RPMI8226 (cell line): ENCODE measurements around the gene HOTAIR.

Source experiments
- DNase-seq: peaks from one replicate; pipeline ENCODE4 v3.0.0-alpha.2; 2015

Gene HOTAIR

DNA sequence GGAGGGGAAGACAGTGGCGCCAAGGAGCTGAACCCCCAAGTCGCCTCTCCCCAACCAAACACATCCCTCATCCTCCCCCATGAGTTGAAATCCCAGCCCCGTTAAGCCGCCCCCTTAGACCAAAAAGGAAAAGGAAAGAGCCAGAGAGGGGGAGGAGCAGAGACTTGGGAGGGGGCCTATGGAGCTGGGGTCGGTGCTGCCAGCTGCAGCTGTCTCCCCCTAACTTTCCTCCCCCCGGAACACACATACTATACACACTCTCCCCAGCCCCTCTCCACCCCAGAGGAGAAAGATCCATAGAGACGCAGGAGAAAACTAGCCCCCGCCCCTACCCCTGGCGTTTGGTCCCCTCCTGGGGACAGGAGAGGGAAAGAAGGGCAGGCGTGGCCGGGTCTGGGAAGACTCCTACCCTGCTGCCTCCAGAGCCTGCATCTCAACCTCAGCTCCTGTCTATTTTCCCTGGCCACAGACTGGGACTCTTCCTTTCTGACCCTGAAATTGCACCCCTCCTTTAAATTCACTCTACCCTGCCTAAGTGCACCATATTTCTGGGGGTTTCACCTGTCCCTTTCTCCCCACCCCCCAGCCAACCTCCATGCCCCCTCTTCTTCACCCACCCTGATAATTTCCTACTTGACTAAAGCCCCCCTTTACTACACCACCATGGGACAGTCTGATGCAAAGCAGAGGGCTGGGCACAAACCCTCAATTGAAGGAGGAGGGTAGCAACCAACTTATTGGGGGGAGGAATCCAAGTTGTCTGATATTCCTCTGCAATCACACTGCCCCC lies 23.6 kb upstream of the HOTAIR start:
- DNase-seq = no peak

GRCh38 chr12:53997204-53998109 lies 22.7 kb upstream of the HOTAIR start:
- DNase-seq = no peak

- no peak for DNase-seq
These were observed 21.8 kb upstream of the HOTAIR start for GRCh38 chr12:53996240-53997203.

GRCh38 chr12:53995378-53996239 lies 20.9 kb upstream of the HOTAIR start:
- DNase-seq = no peak

GRCh38 chr12:53995002-53995377 lies 20.2 kb upstream of the HOTAIR start:
- DNase-seq = no peak

DNA sequence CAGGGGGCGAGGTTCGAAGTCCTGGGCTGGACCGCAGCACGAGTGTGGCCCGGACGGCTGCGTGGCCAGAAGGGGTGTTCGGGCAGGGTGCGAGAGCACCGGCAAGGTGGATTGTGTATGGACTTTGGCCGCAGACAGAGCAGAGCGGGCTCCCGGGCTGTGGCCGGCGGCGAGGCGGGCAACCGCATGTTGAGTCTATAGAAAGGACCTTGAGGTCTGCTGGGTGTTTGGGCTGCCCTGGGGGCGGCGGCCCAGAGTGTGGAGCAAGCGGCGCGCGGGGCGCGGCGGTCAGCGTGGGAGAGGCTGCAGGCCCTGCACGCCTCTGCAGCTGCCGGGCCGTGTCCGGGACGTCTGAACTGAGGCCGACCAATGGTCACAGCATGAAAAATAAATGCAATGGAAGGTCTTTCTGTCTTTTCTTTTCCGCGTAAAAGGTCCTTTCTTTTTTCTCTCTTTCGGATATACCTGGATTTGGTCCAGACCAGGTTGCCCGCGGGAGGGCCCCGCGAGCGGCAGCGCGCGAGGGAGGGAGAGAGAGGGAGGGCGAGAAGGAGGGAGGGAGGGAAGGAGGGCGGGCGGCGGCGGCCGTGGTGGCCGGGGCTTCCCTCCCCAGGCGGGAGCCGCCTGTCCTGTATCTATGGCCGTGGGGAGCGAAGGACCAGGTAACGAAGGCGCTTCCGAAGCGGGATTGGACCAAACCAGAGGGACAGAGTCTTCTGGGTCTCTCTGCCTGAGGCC lies 19.7 kb upstream of the HOTAIR start:
- DNase-seq = no peak

DNA sequence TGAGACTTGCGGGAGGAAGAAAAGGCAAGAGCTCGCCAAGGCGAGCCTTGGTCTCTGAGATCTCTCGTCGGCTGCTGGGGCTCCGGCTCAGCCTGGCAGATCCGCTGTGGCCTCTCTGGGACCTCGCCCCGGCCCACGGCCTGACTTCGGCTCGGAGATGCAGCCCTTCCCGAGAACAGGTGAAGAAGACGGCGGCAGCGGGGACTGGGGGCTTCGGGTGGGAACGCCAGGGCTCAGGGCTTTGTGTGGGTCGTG lies 19.2 kb upstream of the HOTAIR start:
- no peak for DNase-seq

DNA sequence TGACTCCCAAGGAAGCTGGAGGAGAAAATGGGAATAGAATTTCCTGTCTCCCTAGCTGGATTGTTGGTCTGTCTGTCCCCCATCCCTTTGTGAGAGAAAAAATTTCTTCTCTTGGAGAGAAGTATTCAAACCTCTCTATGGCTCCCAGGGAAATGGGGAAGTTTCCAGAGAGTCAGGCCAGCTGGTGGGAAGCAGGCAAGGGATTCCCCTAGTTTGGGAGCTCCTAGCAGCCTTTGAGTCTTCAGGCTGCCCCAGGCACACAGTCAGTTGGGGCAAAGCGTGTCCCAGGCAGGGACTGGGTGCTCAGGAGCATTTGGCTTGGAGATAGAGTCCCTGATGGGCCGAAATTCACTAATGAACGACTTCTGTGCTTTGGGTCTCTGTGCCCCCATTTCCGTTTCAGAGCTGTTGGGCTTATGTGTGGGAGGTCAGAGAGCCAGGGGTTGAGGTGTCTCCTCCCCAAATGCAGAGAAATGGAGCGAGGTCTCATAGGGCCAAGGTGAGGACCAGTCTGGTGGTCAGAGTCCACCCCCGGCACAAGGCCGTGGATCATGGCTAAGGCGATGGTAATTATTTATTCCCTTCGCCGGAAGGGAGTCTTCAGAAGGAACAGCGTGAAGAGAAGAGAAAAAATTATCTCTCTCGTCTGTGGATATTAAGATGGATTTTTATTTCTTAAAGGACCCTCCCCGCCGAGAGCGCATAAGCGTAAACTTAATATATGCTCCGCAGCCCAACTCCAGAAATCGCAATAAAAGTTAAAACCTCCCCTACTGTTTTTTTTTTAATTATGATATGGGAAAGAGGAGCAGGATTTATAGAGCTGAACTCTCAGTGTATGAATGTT lies 18.6 kb upstream of the HOTAIR start:
- DNase-seq = no peak

DNA sequence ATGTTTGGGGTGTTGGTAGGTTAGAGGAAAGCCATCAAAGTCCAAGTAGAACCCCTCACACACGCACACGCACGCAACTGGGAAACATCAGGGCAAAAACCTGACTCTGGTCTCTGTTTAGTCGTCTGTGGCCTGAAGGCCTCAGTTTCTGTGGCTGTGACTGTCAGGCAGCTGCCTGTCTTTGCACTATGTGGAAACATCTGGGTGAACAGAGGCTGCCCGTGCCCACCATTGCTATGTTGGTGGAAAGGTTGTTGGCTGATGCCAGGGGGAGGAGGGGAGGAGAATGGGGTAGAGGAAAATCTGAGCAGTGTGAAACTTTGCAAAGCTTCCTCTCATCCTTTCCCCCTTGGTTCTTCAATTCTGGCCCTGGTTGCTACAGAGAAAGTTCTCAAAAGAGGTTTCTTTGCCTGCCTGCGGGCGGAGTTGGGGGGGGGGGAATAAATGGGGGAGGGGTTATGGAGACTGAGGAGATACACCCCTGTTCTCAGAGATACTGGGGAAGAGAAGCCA lies 17.7 kb upstream of the HOTAIR start:
- DNase-seq = no peak

- DNase-seq = no peak
These were observed 16.3 kb upstream of the HOTAIR start for GRCh38 chr12:53991077-53991460.

DNA sequence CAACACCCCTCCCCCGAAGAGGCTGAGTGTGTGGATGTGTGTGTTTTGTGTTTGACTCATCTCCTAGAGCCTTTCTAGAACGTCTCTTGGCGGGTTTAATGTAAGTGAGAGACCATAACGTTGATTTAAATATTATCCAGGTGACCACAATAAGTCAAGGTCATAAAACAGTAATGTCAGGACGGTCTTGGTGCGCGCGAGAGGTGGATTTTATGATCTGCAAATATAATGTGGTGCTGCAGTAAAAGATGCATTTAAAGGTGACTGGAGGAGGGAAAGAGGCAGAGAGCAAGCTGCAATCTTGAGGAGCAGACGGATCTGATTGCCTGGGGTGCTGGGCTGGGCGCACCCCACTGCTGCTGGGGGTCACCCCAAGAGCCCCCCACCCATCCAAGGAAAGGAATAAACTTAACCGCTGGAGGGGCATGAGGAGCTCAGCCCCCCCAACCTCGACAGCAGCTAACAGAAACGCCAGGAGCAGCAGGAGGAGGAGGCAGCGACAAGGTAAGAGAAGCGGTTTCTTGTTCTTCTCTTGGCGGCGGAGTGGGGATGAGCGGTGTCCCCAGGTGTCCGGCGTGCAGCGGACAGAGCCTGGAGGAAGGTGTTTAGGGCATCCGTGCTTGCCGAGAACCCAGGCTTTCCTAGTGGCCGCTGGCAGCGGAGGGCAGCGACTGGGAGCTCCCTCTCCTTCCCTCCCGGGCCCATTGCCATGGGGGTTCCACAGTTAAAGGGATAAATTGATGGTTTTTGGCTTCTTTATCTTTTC lies 15.7 kb upstream of the HOTAIR start:
- DNase-seq = no peak

- DNase-seq = peak; percentile 75
These were observed 14.7 kb upstream of the HOTAIR start for GRCh38 chr12:53989227-53990113.

DNA sequence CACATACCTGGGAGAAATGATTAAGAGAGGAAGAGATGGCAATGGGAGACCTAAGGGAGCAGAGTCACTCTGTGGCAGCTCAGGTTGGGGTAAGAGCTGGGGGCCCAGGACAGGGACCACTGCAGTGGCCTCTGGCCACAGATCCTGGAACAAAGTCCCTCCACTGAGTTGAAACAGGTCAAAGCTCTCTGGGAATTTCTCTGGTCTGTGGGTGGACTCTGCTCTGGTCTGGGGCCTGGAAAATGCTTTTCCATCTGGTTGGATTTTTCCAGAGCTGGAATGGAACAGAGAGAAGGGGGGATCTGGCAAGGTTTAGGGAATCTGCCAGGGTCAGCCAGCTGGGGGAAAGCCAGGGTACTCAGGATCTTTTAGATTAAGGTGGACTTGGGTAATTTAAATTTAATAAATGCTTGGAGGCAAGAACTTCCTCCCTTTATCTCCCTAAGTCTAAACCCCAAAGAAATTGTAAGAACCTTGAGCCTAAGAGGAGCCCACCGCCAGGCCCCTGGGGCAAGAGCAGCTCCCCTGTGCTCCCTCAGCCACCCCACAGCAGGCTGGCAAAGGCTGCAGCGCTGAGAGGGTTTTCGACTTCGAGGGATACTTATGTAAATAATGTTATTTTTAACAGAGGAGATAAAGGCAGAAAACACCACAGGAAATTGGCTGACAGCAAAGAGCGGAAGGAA lies 13.9 kb upstream of the HOTAIR start:
- no peak for DNase-seq

GRCh38 chr12:53987787-53988230 lies 13.1 kb upstream of the HOTAIR start:
- no peak for DNase-seq

DNA sequence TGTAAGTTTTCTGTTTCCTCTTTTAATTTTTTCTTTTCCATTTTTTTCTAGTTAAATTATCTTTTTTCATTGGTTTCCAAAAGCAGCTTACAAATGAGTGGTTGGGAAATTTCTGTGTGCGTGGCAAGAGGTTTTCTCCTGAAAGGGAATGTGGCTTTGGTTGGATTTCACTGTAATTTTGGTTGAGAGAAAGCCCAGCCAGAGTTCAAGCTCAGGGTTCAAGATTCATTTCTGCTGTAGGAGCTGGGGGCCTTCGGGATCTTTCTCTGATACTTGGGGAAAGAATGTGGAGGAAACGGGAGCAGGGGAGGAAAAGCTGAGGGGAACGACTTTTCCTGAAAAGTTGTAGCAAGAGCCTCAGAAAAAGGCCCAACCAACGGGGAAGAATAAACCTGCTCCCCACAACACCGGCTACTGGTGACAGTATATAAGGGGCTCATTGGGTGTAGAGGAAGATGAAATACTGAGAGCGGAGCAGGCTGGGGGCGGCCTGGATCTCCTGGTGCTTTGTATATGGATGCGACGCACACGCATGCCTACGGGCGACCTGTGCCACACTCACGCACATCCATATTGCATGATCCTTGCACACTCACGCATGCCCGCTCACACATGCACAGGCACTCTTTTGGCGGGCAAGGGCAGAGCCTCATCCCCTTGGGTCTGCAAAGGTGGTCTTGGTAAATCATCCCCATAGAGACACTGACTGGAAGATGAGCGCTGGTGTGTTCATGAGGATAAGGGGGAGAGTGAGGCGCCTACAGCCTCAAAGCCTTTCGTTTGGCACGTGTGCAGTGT lies 12.1 kb upstream of the HOTAIR start:
- DNase-seq = no peak

GRCh38 chr12:53985994-53986685 lies 11.4 kb upstream of the HOTAIR start:
- no peak for DNase-seq
